ENCODE measurements around the gene TOM1L1.

The TOM1L1 gene

GRCh38 chr17:54898576-54898975 lies 2.1 kb upstream of the TOM1L1 start:
- DNase-seq, result no peak

DNA sequence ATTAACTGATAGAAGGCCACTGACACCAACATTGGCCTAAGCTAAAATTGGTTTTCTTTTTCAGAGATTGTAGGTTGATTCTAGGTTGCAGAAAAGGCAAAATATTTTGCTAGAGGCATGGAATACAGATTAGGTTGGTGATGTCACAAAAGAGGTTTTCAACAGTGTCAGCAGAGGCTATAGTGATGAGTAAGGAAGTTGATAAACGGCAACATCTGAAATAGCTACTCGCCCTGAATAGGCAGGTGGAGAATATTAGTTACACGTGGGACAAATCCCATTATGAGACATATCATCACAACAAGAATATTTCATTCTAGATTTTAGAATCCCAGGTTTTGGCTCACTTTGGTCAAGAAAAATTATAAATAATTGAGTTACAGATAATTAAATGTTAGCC lies 1.5 kb upstream of the TOM1L1 start:
- no peak for DNase-seq

GRCh38 chr17:54899721-54900456 lies 763 bp upstream of the TOM1L1 start:
- DNase-seq, result no peak

DNA sequence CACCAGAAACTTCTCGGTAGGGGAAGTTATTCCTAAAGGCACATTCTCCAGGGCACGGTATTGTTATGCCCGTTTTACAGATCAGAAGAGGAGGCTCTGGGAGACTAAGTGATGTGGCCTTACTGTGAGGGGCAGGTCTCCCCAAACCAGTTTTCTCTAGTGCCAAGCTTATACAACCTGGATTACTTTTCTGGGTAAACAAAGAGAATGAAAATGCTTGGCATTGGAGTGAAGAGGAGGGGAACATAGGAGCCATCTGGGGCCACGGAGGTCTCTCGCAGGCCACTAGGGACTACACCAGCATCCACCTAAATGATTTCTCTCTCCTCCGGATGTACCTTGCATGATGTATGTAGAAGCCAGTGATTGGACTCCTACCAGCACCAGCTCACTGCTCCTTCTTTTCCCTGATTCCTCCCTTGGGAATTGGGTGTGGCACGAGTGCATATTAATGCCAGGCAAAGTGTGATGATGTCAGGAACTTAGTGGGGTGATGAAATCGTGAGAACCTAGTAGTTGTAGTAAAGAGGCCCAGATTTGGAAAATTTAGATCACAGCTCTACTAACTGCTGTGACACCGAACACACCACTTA lies 674 bp downstream of the TOM1L1 start:
- DNase-seq, result no peak

DNA sequence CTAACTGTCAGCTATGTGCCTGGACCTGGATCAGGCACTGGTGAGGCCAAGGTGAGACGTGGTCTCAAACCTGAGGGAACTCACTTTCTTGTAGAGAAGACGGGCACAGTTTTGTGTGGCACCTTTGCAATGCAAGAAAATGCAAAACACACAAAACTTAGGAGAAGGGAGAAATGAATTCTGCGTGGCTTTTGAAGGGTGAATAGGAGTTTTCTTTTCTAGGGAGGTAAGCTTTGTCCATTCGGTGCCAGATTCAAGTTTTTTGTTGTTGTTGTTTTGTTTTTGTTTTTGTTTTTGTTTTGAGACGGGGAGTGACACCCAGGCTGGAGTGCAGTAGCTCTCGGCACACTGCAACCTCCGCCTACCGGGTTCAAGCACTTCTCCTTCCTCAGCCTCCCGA lies 1.4 kb downstream of the TOM1L1 start:
- no peak for DNase-seq

- DNase-seq, result no peak
Observed at GRCh38 chr17:54902611-54903010, 2.0 kb downstream of the TOM1L1 start.

DNA sequence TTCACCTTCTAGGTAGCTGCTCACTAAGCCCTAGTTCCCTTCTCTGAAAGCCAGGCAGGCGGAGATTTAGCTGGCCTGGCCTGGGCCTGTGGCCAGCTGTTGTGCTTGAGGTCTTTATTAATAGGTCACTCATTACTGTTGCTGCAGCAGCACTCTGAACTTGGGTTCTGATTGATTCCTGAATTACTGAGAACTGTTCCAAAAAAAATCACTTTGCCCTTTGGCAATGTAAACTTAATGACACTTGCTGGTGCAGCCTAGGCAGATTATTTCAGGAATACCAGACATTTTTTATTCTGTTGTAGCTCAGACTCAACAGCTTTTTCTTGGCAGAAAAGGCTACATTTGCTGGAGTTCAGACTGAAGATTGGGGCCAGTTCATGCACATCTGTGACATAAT lies 2.7 kb downstream of the TOM1L1 start:
- DNase-seq, result no peak

- no peak for DNase-seq
Observed at GRCh38 chr17:54906683-54907082, 6.0 kb downstream of the TOM1L1 start.

DNA sequence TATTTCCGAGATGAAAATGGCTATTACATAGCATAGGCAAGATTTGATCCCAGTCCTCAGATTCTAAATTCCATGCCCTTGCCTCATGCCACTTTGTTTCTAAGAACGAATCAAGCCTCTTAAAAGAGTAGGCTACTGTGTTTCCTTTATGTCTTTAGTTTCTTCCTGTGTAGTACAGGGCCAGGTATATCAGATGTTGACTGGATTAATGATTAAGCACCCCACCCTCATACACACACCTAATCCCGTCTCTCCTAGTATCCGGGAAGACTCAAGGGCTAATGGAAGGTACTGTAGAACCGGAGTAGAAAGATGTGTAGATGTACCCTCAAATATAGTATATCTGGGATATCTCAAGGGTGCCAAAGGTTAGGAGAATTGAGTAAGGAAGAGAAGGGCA lies 6.7 kb downstream of the TOM1L1 start:
- DNase-seq, result no peak

DNA sequence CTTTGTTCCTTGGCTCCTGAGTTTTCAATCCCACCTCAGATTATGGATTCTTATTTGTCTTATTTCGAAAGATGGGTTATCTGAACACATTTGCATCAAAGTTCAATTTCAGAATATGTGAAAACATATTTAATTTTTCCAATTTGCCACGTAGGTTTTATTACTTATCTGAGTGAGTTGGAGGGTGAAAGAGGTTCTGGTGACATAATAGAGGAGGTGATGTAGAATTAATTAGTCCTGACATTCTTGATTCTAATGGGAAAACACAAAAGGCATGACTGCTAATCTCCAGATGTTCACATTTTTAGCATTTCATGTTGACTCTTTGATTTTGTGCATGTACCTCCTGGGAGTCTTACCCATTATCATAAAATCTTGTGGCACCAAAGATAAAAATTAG lies 9.1 kb downstream of the TOM1L1 start:
- DNase-seq, result no peak

DNA sequence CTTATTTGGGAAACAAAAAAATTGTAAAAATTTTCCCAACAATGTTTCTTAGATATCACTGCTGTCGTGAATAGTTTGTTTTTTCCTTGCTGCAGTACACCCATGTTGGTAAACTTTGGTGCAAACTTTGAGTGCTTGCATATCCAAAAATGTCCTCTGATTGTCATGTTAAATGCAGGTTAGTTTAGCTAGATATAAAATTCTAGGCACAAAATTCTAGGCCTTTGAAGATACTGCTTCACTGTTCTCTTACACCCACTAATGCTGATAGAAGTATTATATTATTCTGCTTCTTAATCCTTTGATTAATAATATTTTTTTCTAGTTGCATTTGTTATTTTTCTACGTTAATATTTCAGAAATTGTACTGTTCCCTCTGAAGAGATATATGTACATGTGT lies 16.1 kb downstream of the TOM1L1 start:
- DNase-seq, result no peak

DNA sequence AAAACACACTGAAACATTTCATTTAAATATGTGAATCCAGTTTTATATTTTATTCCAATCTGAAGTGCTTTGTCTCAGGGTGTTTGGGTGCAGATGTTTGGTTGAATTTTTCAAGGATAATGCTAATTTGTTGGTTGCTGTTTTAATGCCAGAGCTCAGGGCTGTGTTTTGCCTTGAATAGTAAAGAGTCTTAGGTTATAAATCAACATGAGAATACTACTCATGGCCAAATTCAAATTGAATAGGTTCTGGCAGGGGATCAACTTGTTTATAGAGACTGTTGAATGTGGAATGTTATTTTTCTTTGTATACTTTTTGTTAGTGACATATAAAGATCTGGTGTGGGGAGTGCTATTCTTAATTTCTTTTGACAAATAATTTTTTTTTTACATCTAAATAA lies 18.8 kb downstream of the TOM1L1 start:
- no peak for DNase-seq

DNA sequence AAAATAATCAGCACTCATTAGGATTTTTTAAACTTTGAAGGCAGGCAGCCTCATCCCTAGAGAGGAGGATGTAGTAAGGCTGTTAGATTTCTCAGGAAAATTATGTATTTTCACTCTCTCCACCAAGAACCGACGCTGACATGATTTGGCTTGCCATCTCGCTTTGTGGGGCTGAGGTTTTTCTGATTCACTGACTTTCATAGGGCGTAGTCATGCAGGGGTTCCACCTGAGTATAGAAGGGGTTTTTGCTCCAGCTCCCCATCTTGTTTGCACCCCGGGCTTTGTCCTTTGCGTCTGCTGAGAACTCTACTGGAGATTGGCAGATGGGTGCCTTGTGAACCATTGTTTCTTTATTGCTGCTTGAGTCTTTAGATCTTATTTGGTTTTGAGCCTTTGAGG lies 20.2 kb downstream of the TOM1L1 start:
- DNase-seq, result no peak

GRCh38 chr17:54924405-54924804 lies 23.8 kb downstream of the TOM1L1 start:
- no peak for DNase-seq

GRCh38 chr17:54927525-54927924 lies 26.9 kb downstream of the TOM1L1 start:
- DNase-seq, result no peak

- DNase-seq, result no peak
Observed at GRCh38 chr17:54932711-54933110, 32.1 kb downstream of the TOM1L1 start.

- no peak for DNase-seq
Observed at GRCh38 chr17:54933921-54934320, 33.3 kb downstream of the TOM1L1 start.

- no peak for DNase-seq
Observed at GRCh38 chr17:54935471-54935870, 34.8 kb downstream of the TOM1L1 start.

GRCh38 chr17:54937018-54937417 lies 36.4 kb downstream of the TOM1L1 start:
- DNase-seq, result no peak

GRCh38 chr17:54937426-54937825 lies 36.8 kb downstream of the TOM1L1 start:
- DNase-seq, result no peak

- no peak for DNase-seq
Observed at GRCh38 chr17:54941285-54941684, 40.6 kb downstream of the TOM1L1 start.

GRCh38 chr17:54944796-54945195 lies 44.1 kb downstream of the TOM1L1 start:
- DNase-seq, result no peak

DNA sequence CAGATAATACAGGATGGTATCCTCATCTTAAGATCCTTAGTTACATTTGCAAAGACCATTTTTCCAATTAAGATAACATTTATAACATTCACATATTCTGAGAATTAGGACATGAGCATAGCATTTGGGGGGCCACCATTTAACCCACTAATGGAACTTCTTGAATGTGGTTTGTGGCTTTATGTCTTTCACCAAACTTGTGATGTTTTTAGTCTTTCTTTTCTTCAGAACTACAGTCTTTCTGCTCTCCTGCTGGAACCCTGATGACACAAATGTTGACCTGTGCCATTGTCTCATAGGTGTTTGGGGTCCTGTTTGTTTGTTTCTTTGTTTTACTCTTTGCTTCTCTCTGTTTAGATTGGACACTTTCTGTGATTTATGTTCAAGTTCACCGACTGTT lies 44.6 kb downstream of the TOM1L1 start:
- no peak for DNase-seq

DNA sequence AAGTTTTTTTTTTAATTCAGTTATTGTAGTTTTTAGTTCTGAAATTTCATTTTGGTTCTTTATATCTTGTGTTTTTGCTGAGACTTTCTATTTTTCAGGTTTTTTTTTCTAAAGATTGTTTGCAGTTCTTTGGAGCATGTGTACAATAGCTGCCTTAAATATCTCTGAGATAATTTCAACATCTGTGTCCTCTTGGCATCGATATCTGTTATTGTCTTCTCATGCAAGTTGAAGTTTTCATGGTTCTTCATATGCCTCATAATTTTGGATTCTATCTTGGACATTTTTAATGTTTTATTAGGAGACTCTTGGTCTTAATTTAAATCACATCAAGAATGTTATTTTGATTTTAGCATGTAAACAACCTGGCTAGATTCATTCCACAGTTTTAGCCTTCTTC lies 45.0 kb downstream of the TOM1L1 start:
- no peak for DNase-seq

DNA sequence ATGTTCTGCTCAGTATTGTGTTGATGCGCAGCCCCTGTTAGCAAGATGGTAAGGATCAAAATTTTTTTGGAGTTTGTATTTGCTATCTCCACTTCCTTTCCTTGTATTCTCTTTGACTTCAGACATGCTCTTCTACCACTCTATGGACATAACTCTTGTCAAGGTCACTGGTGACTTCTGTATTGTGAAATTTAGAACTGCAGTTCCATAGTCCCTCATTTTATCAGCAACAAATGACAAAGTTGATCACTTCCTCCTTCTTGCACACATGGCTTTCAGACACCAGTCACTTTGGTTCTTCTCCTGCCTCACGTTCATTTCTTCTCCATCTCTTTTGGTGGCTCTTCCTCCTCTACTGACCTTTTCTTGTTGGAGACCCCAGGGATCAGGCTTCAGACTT lies 46.7 kb downstream of the TOM1L1 start:
- DNase-seq, result no peak
